HK-2 (cell line): ENCODE results near the gene WASF2.

Experiments
- DNase-seq: peaks from one replicate; pipeline ENCODE4 v3.0.0-alpha.2; 2018; ENCODE audit not compliant: unreplicated experiment

The WASF2 gene

DNA sequence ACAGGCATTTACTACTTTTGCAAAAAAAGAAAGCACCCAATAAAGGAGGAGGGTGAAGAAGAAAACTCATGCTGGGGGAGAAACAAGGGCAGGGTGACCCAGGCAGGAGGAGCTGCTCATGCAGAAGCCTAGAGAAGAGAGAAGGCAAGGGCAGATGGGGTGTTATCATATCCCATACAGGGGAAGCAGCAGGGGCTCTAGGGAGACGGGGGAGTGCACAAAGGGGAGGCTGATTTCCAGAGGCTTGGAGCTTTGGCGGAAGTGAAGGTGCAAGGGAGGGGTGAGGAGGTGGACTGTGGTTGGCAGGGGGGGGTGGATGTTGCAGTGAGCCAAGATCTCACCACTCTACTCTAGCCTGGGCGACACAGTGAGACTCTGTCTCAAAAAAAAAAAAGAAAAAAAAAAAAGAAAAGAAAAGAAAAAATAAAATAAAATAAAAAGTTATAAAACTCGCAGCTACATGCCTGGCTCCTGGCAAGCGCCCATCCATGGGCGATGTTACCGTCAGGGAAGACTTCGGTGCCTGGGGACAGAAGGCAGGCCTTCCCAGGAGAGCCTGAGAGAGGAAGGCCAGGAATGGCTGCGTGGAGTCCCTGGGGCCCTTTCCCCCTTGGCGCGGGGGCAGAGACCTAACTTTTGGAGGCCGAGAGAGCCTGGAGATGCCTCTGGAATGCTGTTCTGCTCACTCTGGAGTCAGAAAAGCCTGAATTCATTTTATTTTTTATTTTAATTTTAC is 112.0 kb downstream of the WASF2 start:
- DNase-seq: no peak

DNA sequence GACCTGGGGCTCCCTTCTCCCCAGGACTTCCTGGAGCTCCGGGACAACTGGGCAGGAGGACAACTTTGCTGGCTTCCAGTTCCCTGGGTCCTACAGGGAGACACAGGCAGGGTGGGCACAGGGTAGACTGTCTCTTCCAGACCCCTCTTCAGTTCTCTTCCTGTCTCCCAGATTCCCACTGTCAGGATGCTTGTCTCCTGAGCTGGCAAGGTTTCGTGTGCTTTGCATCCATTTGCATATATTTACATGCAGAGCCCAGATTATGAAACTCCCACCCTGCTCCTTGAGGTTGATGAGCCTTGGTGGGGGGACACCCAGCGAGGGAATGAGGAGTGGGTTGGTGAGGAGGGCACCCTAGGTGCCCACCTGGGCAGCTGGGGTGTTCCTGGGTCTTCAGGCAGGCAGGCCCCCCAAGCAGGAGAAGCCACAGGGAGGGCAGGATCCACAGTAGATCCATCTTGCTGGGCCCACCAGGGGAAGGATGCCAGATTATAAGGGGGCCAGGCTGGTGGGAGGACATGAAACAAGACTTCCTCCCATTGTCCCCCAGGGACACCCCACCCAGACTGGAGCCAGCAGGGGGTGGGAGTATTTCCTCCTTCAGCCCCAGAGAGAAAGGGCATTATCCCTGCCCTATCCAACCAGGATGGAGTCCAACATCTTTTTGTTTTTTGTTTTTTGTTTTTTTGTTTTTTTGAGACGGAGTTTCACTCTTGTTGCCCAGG is 115.4 kb downstream of the WASF2 start, which contains the start of gene FCN3:
Gene FCN3, minus strand, starts transcription at position 463 of the 725 bp plus-strand sequence. Its CDS starts 6 bp downstream, at position 457.
- DNase-seq: no peak

DNA sequence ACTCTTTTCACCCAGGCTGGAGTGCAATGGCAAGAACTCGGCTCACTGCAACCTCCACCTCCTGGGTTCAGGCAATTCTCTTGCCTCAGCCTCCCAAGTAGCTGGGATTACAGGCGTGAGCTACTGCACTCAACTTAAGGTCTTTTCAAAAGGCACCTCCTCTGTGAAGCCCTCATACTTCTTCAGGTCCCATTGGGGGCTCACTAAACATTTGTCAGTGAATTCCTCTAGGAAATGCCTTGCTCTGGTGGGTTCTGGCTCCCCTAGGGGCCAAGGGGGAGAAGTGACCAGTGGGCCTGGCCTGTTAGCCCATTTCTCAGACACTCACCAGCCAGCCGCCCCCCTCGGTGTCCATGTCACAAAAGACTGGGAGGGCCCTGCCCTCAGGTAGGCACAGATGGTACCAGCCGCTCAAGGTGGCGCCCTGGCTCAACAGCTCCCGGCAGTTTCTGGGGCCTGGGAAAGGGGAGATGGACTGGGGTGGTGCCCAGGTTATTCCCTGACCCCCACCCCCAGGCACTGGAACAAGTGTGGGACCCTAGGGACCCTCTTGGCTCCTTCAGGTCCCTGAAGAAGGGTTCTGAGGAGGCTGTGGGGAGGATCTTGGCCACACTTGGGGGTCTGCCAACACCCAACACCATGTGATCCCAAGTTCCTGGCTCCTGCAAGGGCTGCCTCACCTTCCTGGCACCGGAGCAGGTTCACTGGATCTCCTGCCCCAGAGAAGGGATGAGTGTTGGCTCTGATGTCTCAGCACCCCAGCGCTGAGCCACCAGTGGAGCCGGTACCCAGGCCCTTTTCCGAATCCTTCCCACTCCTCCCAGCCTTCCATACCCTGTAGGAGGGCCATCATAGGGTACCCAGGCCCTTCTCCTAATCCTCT is 116.9 kb downstream of the WASF2 start:
- peak; percentile 26 for DNase-seq

DNA sequence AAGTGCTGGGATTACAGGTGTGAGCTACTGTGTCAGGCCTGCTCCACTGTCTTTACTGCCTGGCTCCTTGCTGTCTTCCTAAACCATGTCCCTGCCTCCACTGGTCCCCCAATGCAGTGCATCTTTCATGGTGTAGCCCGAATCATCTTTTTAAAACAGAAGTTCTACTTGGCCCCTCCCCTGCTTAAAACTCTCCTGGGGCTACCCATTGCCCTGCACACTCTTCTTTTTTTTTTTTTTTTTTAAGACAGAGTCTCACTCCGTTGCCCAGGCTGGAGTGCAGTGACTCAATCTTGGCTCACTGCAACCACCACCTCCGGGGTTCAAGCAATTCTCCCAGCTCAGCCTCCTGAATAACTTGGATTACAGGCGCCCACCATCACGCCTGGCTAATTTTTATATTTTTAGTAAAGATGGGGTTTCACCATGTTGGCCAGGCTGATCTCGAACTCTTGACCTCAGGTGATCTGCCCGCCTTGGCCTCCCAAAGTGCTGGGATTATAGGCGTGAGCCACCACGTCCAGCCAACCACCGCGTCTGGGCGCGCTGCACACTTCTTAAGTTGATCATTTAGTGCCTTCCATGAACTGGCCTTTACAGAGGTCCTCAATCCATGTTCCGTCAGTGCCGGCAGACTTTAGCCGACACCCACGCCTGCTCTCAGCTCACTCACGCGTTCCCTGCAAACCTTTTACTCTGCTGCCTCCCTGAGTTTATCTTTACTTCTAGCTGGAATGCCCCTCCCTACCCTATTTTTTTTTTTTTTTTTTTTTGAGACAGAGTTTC is 117.8 kb downstream of the WASF2 start:
- peak; percentile 73 for DNase-seq

DNA sequence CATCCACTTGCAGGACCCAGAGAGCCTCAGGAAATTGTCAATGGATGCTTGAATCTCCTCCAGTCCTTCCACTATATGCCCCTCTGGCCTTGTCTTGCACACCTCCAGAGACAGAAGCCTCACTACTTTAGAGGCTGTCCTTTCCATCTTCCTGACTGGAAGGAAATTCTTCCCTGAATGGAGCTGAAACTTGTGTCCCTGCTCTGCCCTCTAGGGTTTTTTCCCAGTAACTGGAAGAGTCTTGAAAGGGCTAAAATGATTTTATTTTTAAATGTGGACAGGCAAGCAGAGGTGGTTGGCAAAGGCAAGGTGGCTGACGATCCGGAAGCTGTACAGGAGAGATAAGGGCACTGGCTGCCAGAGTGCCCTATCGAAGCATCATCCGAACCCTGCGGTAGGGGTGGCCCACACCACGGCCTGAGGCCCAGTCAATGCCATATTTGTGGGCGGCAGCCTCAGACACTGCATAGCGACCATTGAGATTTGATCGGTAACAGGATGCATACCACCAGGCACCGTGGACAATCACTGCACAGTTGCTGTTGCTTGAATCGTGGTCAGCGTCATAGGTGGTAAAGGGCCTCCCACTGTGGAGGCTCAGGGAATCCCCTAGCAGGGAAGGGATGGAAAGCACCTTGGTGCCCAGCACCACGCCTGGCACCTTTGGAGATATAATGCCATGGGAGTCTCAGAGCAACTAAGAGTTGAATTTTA is 120.9 kb downstream of the WASF2 start:
- DNase-seq: no peak

DNA sequence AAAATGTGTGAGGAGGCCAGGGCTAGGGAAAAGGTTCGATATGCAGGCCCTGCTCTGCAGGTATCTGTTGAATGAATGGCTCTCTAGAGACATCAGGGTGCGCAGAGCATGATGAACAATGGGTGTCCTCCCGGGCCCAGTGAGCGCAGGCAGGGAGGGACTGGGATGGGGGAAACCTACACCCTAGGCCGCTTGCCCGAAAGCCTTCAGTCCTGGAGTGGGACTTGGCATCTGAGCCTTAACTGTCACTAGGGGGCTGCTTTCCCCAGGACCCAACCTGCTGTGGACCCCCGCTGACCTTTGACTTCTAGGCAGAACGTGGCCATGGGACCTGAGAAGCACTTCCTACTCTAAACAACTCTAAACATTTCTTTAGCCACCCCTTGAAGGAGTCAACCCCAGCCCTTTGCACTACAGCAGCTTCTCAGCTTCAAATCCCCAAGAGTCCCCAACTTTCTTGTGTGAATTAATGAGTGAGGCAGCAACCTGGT is 122.8 kb downstream of the WASF2 start:
- no peak for DNase-seq

DNA sequence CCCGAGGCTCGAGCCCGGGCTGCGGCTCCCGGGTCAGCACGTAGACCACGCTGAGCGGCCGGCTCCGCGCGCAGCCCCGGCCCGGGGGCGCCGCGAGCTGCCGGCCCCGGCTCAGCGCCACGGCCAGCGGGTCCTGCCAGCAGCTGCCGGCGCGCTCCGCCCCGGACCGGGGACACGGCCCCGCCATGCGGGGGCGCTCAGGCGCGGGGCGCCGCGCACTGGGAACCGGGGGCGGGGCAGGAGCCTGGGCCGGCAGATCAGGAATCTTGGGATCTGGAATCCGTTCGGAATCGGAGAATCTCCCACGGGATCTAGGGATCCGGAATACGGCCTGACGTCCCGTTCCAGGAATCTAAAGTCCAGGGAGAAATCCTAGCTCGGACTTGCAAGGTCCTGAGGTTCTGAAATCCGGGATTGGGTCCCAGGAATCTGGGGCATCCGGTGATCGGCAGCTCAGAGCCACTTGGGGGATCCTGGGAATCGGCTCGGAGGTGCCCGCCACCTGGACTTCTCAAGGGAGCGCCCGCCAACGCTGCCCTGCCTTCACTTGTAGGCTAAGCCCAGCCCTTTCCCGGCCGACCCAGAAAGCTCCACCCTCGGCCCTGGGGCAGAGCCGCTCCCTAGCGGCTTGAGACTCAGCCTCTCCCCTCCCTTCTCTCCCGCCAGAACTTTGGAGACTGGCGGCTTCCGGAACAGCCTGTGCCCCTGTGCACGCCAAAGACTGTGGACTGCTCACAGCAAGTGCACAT is 123.4 kb downstream of the WASF2 start, which contains the start of gene MAP3K6:
Gene MAP3K6, minus strand, starts transcription at position 551 of the 749 bp plus-strand sequence. Its CDS starts 364 bp downstream, at position 187.
- peak; percentile 86 for DNase-seq

DNA sequence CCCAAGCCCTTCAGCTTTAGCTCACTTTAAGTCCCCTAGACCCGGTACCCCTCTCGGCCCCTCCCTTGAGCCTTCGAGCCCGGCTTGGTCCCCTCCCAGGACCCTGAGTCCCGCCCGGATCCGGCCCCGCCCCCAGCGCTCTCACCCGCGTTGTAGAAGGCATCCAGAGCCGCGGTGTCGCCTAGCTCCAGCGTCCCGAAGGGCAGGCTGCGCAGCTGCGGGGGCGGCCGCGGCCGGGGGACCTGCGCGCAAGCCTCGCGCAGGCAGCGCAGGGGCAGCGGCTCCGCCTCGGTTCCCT is 123.9 kb downstream of the WASF2 start:
- DNase-seq: peak; percentile 87

DNA sequence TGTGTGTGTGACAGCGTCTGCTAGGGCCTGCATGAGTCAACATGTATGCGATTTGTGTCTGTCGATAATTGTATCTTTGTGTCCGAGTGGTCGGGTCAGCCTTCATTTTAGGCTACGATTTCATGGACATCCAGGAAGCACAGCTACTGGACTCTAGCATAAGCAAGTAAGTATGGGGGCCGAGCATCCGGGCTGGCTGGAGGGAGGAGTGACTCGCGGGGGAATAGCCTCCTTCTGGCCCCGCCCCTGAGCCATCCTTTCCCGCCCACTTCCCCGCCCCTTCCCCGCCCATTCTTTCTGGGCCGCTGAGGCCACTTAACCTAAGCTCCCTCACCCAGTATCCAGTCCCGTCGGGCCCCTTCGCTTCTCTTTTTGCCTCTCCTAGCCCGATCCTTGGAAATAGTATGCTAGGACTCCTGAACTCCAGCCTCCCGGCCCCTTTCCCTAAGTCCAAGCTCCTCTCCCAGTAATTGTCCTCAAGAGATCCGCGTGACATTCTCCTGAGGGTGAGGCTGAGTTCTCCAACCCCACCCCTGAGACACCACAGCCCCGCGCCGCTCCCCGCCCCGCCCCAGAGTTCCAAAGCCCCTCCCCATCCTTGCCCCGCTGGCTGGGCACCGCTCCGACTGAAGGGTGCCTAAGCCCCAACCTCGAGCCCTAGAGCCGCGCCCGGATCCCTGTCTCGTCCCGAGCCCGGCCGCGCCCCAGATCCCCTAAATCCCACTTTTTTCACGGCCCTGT is 124.4 kb downstream of the WASF2 start:
- DNase-seq: peak; percentile 92

DNA sequence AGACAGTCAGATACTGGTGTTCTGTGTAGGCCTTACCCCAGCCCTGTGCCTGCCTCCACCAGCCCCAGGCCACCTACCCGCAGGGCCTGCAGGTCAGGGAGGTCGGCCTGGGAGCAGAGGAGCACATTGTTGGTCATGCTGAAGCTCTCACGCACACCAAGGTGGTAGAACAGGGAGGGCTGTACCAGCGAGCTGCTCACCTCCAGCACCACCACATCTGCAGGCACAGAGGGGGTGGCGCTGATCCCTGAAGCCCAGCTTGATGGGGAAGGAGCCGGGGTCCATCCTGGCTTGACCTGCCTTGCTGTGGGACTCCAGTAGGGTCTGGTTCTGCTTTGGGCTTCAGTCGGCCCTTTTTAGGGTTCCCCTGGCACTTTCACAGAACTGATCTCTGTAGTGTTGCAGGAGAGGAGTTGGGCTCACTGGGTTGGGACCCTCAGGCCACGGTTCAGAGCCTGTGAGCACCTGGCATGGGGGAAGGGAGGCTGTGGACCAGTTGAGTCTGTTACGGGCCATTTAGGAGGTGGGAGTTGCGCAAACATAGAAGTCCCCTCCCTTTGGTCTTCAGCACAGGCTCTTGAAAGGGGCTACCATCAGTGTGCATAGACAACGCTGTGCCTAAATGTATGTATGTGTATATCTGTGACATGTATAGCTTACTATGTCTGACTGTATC is 125.1 kb downstream of the WASF2 start:
- no peak for DNase-seq

DNA sequence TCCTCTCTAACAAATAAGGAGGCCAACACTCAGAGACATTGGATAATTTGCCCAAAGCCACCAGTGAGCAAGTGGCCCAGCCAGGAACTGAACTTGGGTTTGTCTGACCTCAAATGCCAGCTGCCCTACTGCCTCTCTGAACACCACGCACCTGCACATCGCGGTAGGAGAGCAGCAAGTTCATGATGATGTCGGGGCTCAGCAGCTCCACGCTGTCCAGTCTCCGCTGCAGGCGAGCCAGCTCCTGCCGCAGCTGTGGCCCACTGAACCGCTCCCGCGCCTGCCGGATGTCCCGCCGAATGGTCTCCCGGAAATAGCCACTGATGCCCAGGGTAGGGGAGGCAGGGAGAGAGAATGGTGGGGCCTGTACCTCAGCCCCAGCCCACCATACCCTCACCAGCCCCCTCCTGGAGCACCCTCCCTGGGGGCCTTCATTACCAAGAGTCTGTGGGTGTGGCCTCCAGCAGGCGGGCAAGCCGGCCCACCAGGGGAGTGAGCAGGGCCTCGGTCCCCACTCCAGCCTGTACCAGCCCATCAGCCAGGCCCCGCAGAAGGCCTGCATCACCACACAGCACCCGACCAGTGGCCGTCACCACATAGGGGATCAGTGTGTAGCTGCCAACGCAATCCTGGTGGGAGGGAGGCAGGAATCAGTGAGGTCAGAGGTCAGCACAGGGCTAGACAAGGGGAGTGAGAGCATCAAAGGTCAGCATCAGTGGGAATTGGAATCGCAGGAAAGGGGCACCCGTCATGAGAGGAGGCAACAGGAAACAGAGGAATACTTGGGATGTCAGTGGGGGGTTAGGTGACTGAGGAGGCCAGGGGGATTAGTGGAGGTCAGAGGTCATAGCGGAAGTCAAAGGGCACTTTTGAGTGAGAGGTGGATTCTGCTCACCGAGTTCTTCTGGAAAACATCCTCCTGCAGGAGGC is 125.9 kb downstream of the WASF2 start:
- no peak for DNase-seq

DNA sequence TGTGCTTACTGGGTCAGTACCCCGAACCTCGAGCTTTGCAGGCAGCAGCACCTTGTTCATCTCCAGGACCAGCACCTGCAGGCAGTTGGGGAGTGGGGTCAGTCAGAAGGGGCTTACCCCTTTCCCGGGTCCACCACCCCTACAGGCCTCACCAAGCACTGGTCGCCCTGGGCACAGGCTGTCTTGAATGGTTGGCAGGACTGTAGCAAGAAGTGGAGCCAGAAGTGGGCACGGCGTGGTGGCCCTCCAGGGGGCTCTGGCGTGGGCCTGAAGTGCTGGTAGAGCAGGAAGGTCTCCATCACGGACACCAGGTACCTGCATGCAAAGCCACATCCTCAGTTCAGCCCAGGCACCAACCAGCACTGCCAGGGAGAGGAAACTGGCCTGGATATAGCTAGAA is 128.4 kb downstream of the WASF2 start:
- DNase-seq: no peak

DNA sequence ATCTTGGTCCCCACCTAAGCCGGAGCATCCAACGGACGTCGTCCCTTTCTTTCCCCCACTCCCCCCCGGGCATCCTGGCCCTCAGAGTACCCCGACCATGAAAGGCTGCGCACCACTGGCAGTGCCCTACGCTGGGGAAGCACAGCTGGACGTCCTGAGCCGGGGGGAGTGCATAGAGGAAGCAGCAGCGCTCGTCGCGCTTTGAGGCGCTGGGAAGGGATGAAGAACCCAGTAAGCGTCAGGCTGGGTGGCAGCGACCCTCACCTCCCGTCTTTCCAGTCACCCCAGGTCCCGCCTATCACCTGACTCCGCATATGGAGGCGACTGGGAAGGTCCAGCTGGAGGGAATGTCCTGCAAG is 128.9 kb downstream of the WASF2 start:
- no peak for DNase-seq

DNA sequence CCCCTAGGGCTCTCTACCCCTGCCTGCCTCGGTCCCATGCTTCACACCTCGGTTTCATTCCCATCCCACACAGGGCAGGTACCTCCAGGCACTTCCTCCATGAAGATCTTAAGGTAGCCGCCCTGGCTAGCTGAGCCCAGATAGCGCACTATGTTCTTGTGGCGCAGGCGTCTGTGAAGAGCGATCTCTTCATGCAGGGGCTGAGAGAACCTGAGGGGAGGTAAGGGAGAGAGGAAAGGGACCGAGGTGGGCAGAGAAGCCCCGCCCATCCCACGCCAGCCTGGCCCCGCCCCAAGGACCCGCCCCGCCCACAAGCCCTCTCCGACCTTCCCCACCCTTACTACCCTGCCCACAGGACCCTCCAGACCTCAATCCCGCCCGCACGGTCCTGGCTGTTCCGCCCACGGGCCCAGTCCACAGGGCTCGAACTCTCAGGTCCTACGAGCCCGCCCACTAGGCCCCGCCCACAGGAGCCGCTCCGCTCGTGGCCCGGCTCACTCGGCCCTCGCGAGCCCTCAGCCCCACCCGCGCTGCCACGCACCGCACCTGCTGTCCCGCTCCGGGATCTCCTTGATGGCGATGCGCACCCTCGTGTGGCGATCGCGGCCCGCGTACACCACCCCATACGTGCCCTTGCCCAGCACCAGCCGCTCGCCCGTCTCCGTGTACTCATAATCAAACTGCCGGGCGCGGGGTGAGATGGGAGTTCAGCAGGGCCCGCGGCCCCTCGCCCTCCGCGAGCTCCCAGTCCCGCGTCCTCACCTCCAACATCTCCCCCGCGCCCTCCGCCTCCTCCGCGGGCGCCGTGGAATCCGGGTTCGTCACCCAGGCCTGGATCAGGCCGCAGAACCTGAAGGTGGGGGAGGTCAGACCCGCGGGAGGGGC is 129.6 kb downstream of the WASF2 start:
- no peak for DNase-seq

DNA sequence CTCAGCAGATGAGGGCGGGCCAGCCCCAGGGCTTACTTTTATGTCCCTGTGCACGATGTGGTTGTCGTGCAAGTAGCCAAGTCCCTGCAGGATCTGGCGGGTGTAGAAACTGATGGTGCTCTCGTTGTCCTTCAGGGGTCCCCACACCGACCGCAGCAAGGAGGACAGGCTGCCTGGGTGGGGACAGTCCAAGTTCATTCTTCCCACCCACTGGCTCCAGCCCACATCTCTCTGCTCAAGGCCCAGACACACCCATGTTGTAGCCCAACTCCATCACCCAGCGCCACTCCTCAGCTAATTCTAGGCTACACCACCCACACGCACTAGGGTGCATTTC is 130.2 kb downstream of the WASF2 start:
- DNase-seq: no peak

DNA sequence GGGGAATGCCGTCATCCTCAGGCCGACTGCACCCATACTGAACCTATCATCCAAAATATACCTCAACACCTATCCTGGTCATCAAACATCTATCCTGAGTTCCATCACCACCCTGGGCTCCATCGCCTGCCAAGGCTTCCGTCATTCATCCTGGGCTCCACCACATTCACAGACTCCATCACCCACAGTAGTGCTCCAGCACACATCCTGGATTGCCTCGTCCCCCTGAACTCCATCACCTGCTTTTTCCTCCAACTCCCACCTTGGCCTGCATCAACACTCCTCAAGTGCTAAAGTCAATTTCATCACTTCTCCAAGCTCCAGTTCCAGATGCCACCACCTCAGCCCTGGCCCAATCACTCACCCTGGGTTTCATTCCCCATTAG is 131.0 kb downstream of the WASF2 start:
- no peak for DNase-seq
